IPS-20b (cell line): ENCODE measurements around the gene ADIPOQ.
A peak's percentile ranks its signal among the peaks of the same experiment; 100 is the strongest.
"Not testable (repeated sequence)": the region's sequence is repeated elsewhere in the genome, so short reads cannot be mapped to it uniquely, and the experiment has no call there.

Experiments used
- H3K27ac ChIP-seq: one replicate; pipeline ENCODE4 v1.5.1; 2013; ENCODE audit warnings: low read length
- H3K27me3 ChIP-seq: 2 replicates; pipeline ENCODE4 v1.6.1; 2013; ENCODE audit warnings: mild to moderate bottlenecking, low read length, inconsistent platforms; ENCODE audit not compliant: insufficient read depth
- H3K36me3 ChIP-seq: 2 replicates; pipeline ENCODE4 v1.6.1; 2013; ENCODE audit warnings: low read depth, mild to moderate bottlenecking, inconsistent platforms, low read length, moderate library complexity; ENCODE audit not compliant: insufficient read depth
- H3K4me1 ChIP-seq: 2 replicates; pipeline ENCODE4 v1.6.1; 2013; ENCODE audit warnings: mild to moderate bottlenecking, control low read depth, inconsistent platforms, low read length, moderate library complexity; ENCODE audit not compliant: insufficient read depth
- H3K4me3 ChIP-seq: 2 replicates; pipeline ENCODE4 v1.5.1; 2013; ENCODE audit warnings: mild to moderate bottlenecking, low read length, inconsistent platforms
- H3K9ac ChIP-seq: 2 replicates; pipeline ENCODE4 v1.6.1; 2013; ENCODE audit warnings: low read depth, mild to moderate bottlenecking, inconsistent platforms, low read length, moderate library complexity
- H3K9me3 ChIP-seq: 2 replicates; pipeline ENCODE4 v1.6.1; 2013; ENCODE audit warnings: mild to moderate bottlenecking, low read depth, low read length, inconsistent platforms; ENCODE audit not compliant: insufficient read depth

ADIPOQ gene

GRCh38 chr3:186842426-186843038, at the start of gene ADIPOQ:
TSS of gene ADIPOQ (plus strand) at chr3:186842710. CDS start at chr3:186853059, 10,349 bp downstream.
- H3K9ac ChIP-seq, result no peak within 1 kb of the TSS
- H3K9me3 ChIP-seq, result no peaks in the 10 kb centered on the region
- H3K4me3 ChIP-seq, result no peak within 1 kb of the TSS
- H3K4me1 ChIP-seq, result no peaks in the 10 kb centered on the region
- no peaks in the 10 kb centered on the region for H3K36me3 ChIP-seq
- no peak within 1 kb of the TSS for H3K27ac ChIP-seq
- no peaks in the 10 kb centered on the region; the same call in 1 of the 2 replicates for H3K27me3 ChIP-seq

GRCh38 chr3:186798239-186798874, 44.2 kb upstream of the ADIPOQ start:
- H3K36me3 ChIP-seq, result peaks cover 93% of the 10 kb centered on the region
- H3K9ac ChIP-seq, result no peak overlapping the region

GRCh38 chr3:186800285-186800684, 42.2 kb upstream of the ADIPOQ start:
- no peak overlapping the region for H3K27ac ChIP-seq
- no peaks in the 10 kb centered on the region for H3K27me3 ChIP-seq
- H3K4me3 ChIP-seq, result no peak overlapping the region
- H3K4me1 ChIP-seq, result no peaks in the 10 kb centered on the region
- H3K9ac ChIP-seq, result no peak overlapping the region
- no peaks in the 10 kb centered on the region for H3K9me3 ChIP-seq
- H3K36me3 ChIP-seq, result peaks cover 92% of the 10 kb centered on the region

More at GRCh38 chr3:186798239-186798874, 44.2 kb upstream of the ADIPOQ start:
- H3K4me1 ChIP-seq, result no peaks in the 10 kb centered on the region
- H3K27me3 ChIP-seq, result no peaks in the 10 kb centered on the region
- no peak overlapping the region for H3K4me3 ChIP-seq
- H3K9me3 ChIP-seq, result no peaks in the 10 kb centered on the region
- no peak overlapping the region for H3K27ac ChIP-seq

- Histone ChIP-seq H3K36me3 (peaks cover 71% of the 10 kb centered on the region), H3K4me3 (no peak overlapping the region), H3K9ac (no peak overlapping the region), H3K27me3 (no peaks in the 10 kb centered on the region), H3K9me3 (no peaks in the 10 kb centered on the region), H3K27ac (no peak overlapping the region), H3K4me1 (peaks cover 6% of the 10 kb centered on the region; the same call in 1 of the 2 replicates)
Observed at GRCh38 chr3:186802701-186803100, 39.8 kb upstream of the ADIPOQ start.

GRCh38 chr3:186803447-186803846, 39.1 kb upstream of the ADIPOQ start:
- not testable (repeated sequence) for H3K4me1 ChIP-seq, H3K9ac ChIP-seq, H3K27me3 ChIP-seq, H3K27ac ChIP-seq, H3K9me3 ChIP-seq, H3K4me3 ChIP-seq
- H3K36me3 ChIP-seq, result peaks cover 63% of the 10 kb centered on the region

- Histone ChIP-seq H3K9me3 (no peaks in the 10 kb centered on the region), H3K36me3 (peaks cover 35% of the 10 kb centered on the region), H3K4me3 (peak within 1 kb of the TSS; percentile 94), H3K4me1 (peaks cover 6% of the 10 kb centered on the region; the same call in 1 of the 2 replicates), H3K27ac (peak within 1 kb of the TSS; percentile 80), H3K9ac (peak within 1 kb of the TSS; percentile 99), H3K27me3 (no peaks in the 10 kb centered on the region)
Observed at GRCh38 chr3:186806089-186807055, 36.1 kb upstream of the ADIPOQ start, which contains the start of gene RFC4. TSS of gene RFC4 (minus strand) at chr3:186806482. CDS start at chr3:186804713, 1,769 bp downstream.

GRCh38 chr3:186807231-186807630, 35.3 kb upstream of the ADIPOQ start:
- peak overlapping the region; percentile 99; the same call in 1 of the 2 replicates for H3K9ac ChIP-seq

GRCh38 chr3:186810336-186810996, 32.0 kb upstream of the ADIPOQ start:
- Histone ChIP-seq H3K4me3 (no peak overlapping the region), H3K27me3 (no peaks in the 10 kb centered on the region; the same call in 1 of the 2 replicates), H3K27ac (no peak overlapping the region), H3K9ac (no peak overlapping the region), H3K36me3 (no peaks in the 10 kb centered on the region), H3K4me1 (peaks cover 6% of the 10 kb centered on the region; the same call in 1 of the 2 replicates), H3K9me3 (no peaks in the 10 kb centered on the region)

More at GRCh38 chr3:186807231-186807630, 35.3 kb upstream of the ADIPOQ start:
- peak overlapping the region; percentile 80 for H3K27ac ChIP-seq
- H3K36me3 ChIP-seq, result peaks cover 29% of the 10 kb centered on the region
- H3K27me3 ChIP-seq, result no peaks in the 10 kb centered on the region
- H3K4me3 ChIP-seq, result peak overlapping the region; percentile 94
- no peaks in the 10 kb centered on the region for H3K9me3 ChIP-seq
- H3K4me1 ChIP-seq, result peaks cover 6% of the 10 kb centered on the region; the same call in 1 of the 2 replicates

GRCh38 chr3:186811313-186811712, 31.2 kb upstream of the ADIPOQ start:
- H3K4me3 ChIP-seq, H3K27me3 ChIP-seq, H3K4me1 ChIP-seq, H3K27ac ChIP-seq, H3K9me3 ChIP-seq, H3K9ac ChIP-seq, H3K36me3 ChIP-seq: not testable (repeated sequence)

- Histone ChIP-seq H3K4me1 (peaks cover 3% of the 10 kb centered on the region; the same call in 1 of the 2 replicates), H3K9ac (no peak overlapping the region), H3K4me3 (no peak overlapping the region), H3K9me3 (no peaks in the 10 kb centered on the region), H3K27me3 (no peaks in the 10 kb centered on the region; the same call in 1 of the 2 replicates), H3K36me3 (no peaks in the 10 kb centered on the region), H3K27ac (no peak overlapping the region)
Observed at GRCh38 chr3:186814100-186814499, 28.4 kb upstream of the ADIPOQ start.

GRCh38 chr3:186815435-186815834, 27.1 kb upstream of the ADIPOQ start:
- Histone ChIP-seq H3K9me3 (no peaks in the 10 kb centered on the region), H3K4me3 (no peak overlapping the region), H3K36me3 (no peaks in the 10 kb centered on the region), H3K4me1 (peaks cover 3% of the 10 kb centered on the region; the same call in 1 of the 2 replicates), H3K27me3 (no peaks in the 10 kb centered on the region; the same call in 1 of the 2 replicates), H3K9ac (no peak overlapping the region), H3K27ac (no peak overlapping the region)
